Measurements from ENCODE around the gene SLC30A1. TPM values are rescaled to one million over a fixed set of nuclear protein-coding genes. Genes with fewer than 3 reads are reported as not detected.

Gene SLC30A1
- total and polyA plus RNA-seq, 7 donors = 0.35 to 5.2 (median 1.8) TPM

DNA sequence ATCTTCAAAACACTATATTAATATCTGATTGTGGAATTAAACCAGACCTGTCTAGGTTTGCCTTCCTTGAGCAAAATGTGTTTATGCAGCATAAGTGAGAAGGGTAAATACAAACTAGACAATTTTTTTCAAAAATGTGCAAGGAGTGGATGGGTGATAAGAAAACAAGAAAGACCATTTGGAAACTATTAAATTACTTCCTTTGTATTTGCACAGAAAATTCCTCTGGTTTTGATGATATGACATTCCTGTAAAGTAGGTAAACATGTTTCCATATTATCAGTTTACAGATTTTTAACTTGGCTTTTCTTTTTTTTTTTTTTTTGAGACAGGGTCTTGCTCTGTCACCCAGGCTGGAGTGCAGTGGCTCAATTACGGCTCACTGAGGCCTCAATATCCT lies 24.8 kb upstream of the SLC30A1 start:
- WGBS, 3 donors = 95 to 100% (median 98%) methylated on average over 1 of the region's 1 CpG

DNA sequence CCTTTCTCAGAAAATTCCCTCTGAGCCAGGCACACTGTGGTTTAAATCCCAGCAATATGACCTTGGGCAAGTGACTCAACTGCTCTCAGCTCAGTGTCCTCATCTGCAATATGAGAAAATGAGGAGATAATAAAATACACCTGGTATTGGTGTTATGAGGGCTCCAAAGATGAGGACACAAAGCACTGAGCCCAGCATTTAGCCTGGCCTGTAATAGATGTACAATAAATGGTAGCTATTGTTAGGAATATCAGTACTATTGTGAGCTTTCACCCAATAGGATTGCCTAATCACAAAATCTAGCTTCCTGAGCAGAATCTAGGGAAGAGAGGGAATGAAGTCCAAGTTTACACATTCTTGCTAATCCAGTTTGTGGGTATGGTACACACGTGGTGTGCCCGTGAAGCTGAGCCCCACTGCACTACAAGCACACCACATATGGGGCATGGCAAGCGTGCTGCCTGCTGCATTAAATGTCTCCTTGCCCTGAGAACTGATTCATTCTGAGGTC lies 24.3 kb upstream of the SLC30A1 start:
- intact Hi-C loops (cut with DNase I) = no loop called here
- WGBS, 3 donors = 87 to 94% (median 92%) methylated on average over 3 of the region's 3 CpGs
- ATAC-seq = no peak
- Histone ChIP-seq H3K36me3 (ENCODE audit: insufficient read depth in 1 of 2, low read depth in 1 of 2) (no peaks in the 10 kb centered on the region), H3K27me3 (ENCODE audit: insufficient read depth in 3 of 3, low read length in 2 of 3) (no peaks in the 10 kb centered on the region), H3K27ac (no peak overlapping the region), H3K4me3 (no peak overlapping the region), H3K4me1 (no peaks in the 10 kb centered on the region), H3K9me3 (no peaks in the 10 kb centered on the region)
- no peak for DNase-seq
- TF ChIP-seq, protein P1, sequence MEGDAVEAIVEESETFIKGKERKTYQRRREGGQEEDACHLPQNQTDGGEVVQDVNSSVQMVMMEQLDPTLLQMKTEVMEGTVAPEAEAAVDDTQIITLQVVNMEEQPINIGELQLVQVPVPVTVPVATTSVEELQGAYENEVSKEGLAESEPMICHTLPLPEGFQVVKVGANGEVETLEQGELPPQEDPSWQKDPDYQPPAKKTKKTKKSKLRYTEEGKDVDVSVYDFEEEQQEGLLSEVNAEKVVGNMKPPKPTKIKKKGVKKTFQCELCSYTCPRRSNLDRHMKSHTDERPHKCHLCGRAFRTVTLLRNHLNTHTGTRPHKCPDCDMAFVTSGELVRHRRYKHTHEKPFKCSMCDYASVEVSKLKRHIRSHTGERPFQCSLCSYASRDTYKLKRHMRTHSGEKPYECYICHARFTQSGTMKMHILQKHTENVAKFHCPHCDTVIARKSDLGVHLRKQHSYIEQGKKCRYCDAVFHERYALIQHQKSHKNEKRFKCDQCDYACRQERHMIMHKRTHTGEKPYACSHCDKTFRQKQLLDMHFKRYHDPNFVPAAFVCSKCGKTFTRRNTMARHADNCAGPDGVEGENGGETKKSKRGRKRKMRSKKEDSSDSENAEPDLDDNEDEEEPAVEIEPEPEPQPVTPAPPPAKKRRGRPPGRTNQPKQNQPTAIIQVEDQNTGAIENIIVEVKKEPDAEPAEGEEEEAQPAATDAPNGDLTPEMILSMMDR (IDR thresholded peaks at IDR 0.05) = no peak

More for the DNA sequence above, 24.8 kb upstream of the SLC30A1 start:
- Histone ChIP-seq H3K4me1 (no peaks in the 10 kb centered on the region), H3K4me3 (no peak overlapping the region), H3K36me3 (ENCODE audit: insufficient read depth in 1 of 2, low read depth in 1 of 2) (no peaks in the 10 kb centered on the region), H3K27me3 (ENCODE audit: insufficient read depth in 3 of 3, low read length in 2 of 3) (no peaks in the 10 kb centered on the region), H3K27ac (no peak overlapping the region), H3K9me3 (no peaks in the 10 kb centered on the region)
- DNase-seq (no peak), ATAC-seq (no peak)
- TF ChIP-seq, protein P1 (IDR thresholded peaks at IDR 0.05) = no peak
- intact Hi-C loops (cut with DNase I) = no loop called here

DNA sequence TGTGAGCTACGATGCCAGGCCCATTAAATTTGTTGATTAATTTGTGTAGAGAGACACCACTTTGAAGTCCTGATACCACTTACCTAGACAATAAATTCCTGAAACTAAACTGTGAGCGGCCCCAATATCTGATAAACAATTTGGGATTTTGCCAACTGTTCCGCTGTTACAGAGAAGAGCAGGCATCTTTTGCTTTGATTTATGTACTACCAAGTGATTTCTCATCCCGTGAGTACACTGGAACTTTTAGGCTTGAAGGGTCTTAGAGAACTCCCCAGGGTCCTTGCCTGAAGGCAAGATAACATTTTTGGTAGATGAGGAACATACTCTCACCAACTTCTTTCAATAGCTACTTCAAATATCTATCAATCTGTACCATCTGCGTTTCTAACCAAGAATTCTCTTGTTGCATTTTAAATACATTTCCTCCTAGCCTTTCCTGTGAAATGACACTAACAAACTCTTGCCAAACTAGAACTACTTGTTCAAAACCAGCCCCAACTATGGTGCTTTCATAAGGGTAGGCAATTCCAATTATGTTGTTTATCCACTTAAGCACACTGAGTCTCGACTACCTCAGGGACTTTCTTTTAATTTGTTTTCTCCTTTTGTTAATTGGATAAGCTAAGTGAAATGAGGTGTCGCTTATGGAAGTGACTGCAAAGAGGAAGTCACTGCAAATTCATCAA lies 23.2 kb upstream of the SLC30A1 start:
- intact Hi-C loops (cut with DNase I) = no loop called here
- H3K27ac ChIP-seq = no peak overlapping the region
- no peaks in the 10 kb centered on the region for H3K4me1 ChIP-seq
- H3K36me3 ChIP-seq (ENCODE audit: insufficient read depth in 1 of 2, low read depth in 1 of 2) = no peaks in the 10 kb centered on the region
- ATAC-seq = no peak
- WGBS, 3 donors = 57 to 66% (median 60%) methylated on average over 7 of the region's 7 CpGs
- no peaks in the 10 kb centered on the region for H3K9me3 ChIP-seq
- no peak for DNase-seq
- H3K4me3 ChIP-seq = no peak overlapping the region
- H3K27me3 ChIP-seq (ENCODE audit: insufficient read depth in 3 of 3, low read length in 2 of 3) = no peaks in the 10 kb centered on the region
- TF ChIP-seq, protein P1 (IDR thresholded peaks at IDR 0.05) = no peak

DNA sequence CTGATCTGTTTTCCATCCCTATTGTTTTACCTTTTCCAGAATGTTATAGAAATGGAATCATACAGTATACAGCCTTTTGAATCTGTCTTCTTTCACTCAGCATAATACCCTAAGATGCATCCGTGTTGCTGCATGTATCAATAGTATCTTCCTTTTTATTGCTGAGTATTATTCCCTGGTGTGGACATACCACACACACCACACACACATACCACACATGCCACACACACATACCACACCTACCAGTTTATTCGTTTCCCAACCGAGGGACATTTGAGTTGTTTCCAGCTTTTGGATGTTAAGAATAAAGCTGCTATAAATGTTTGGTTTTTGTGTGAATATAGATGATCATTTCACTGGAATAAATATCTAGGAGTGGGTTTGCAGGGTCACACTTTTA lies 22.2 kb upstream of the SLC30A1 start:
- intact Hi-C loops (cut with DNase I) = no loop called here
- no peaks in the 10 kb centered on the region for H3K27me3 ChIP-seq (ENCODE audit: insufficient read depth in 3 of 3, low read length in 2 of 3)
- TF ChIP-seq, protein P1 (IDR thresholded peaks at IDR 0.05) = no peak
- H3K4me1 ChIP-seq = no peaks in the 10 kb centered on the region
- H3K9me3 ChIP-seq = no peaks in the 10 kb centered on the region
- no peak for DNase-seq
- no peak overlapping the region for H3K27ac ChIP-seq
- H3K36me3 ChIP-seq (ENCODE audit: insufficient read depth in 1 of 2, low read depth in 1 of 2) = no peaks in the 10 kb centered on the region
- no peak overlapping the region for H3K4me3 ChIP-seq
- ATAC-seq = no peak
- 68 to 73% (median 69%) methylated on average over 3 of the region's 3 CpGs for WGBS, 3 donors

- intact Hi-C loops (cut with DNase I) = no loop called here
- TF ChIP-seq, protein P1 (IDR thresholded peaks at IDR 0.05) = no peak
- H3K36me3 ChIP-seq (ENCODE audit: insufficient read depth in 1 of 2, low read depth in 1 of 2) = no peaks in the 10 kb centered on the region
- H3K27me3 ChIP-seq (ENCODE audit: insufficient read depth in 3 of 3, low read length in 2 of 3) = no peaks in the 10 kb centered on the region
- DNase-seq = no peak
- no peaks in the 10 kb centered on the region for H3K4me1 ChIP-seq
- no peak overlapping the region for H3K27ac ChIP-seq
- H3K9me3 ChIP-seq = no peaks in the 10 kb centered on the region
- no peak overlapping the region for H3K4me3 ChIP-seq
- no peak for ATAC-seq
Measured at GRCh38 chr1:211599250-211599649, 20.3 kb upstream of the SLC30A1 start.
